SJSA1 (cell line): Measurements from ENCODE around the gene RASGRP3. TPM values are rescaled to one million over a fixed set of nuclear protein-coding genes. Genes with fewer than 3 reads are reported as not detected.
"Not testable (repeated sequence)": the region's sequence is repeated elsewhere in the genome, so short reads cannot be mapped to it uniquely, and the experiment has no call there.

Experiments used
- DNase-seq, 2 experiments: peaks; one replicate each; pipeline ENCODE4 v3.0.0-alpha.2; 2015 to 2020; ENCODE audit warnings: low spot score in 2 of 2, low read depth in 1 of 2
- H3K27ac ChIP-seq: fragments of 250-450 bp; sonication (Bioruptor Pico); 2 replicates; pipeline ENCODE4 v1.5.1; 2020; ENCODE audit warnings: mild to moderate bottlenecking, moderate library complexity
- H3K27me3 ChIP-seq: fragments of 250-450 bp; sonication (Bioruptor Pico); replicated peaks from 2 replicates; pipeline ENCODE4 v1.5.1; 2020; ENCODE audit warnings: mild to moderate bottlenecking, moderate library complexity
- H3K36me3 ChIP-seq: fragments of 250-450 bp; sonication (Bioruptor Pico); 2 replicates; pipeline ENCODE4 v1.5.1; 2020; ENCODE audit warnings: mild to moderate bottlenecking
- H3K4me1 ChIP-seq: fragments of 250-450 bp; sonication (Bioruptor Pico); replicated peaks from 2 replicates; pipeline ENCODE4 v1.6.1; 2021; ENCODE audit warnings: mild to moderate bottlenecking
- H3K4me3 ChIP-seq: fragments of 250-450 bp; sonication (Bioruptor Pico); 2 replicates; pipeline ENCODE4 v1.5.1; 2020; ENCODE audit warnings: mild to moderate bottlenecking
- H3K9me3 ChIP-seq: fragments of 250-450 bp; sonication (Bioruptor Pico); replicated peaks from 2 replicates; pipeline ENCODE4 v1.5.1; 2020; ENCODE audit warnings: mild to moderate bottlenecking
- total RNA-seq: library from RNA; depleted of rRNA; stranded (reverse); fragments of >200 nt; shearing (Covaris generic); gene quantifications from 2 replicates; pipeline ENCODE4 v1.2.3, GENCODE V29; 2014

The RASGRP3 gene
- total RNA-seq, 1 experiment from 2014 or later, result 11.6 TPM

DNA sequence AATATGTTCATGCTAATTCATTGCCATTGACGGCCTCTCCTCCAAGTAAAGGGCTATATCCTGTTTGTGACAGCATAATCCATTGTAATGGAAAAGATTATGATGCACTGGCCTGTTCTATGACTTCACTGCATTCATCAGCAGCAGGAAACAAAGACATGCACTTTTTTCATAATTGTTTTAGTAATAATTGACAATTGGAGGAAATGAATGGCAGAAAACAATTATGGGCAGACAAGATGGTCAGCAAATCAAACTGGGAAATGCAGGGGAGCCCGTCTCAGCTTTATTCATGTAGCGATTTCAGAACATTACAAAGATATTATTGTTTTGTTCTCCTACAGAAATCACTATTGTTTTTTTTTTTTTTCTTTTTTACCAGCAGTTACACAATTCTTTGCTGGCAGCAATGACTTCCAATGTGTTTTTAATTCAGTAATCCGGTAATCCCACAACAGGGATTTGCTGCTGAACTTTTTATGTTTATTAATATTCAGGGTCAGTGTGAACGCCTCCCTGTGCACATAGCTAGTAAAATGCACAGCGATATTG, 33.8 kb upstream of the RASGRP3 start:
- H3K9me3 ChIP-seq, result no peaks in the 10 kb centered on the region
- no peak overlapping the region for H3K4me3 ChIP-seq
- no peaks in the 10 kb centered on the region for H3K36me3 ChIP-seq
- no peak overlapping the region for H3K27ac ChIP-seq
- H3K27me3 ChIP-seq, result no peaks in the 10 kb centered on the region
- no peak for DNase-seq
- peaks cover 19% of the 10 kb centered on the region for H3K4me1 ChIP-seq

- no peaks in the 10 kb centered on the region for H3K9me3 ChIP-seq
- no peak overlapping the region for H3K27ac ChIP-seq
- no peak for DNase-seq
- H3K4me1 ChIP-seq, result peaks cover 12% of the 10 kb centered on the region
- no peaks in the 10 kb centered on the region for H3K27me3 ChIP-seq
- no peaks in the 10 kb centered on the region for H3K36me3 ChIP-seq
- no peak overlapping the region for H3K4me3 ChIP-seq
These were observed 33.1 kb upstream of the RASGRP3 start for GRCh38 chr2:33443274-33443829.

GRCh38 chr2:33444967-33445366, 31.5 kb upstream of the RASGRP3 start:
- Histone ChIP-seq H3K27ac (no peak overlapping the region), H3K4me3 (no peak overlapping the region), H3K4me1 (peaks cover 12% of the 10 kb centered on the region), H3K27me3 (no peaks in the 10 kb centered on the region), H3K9me3 (no peaks in the 10 kb centered on the region), H3K36me3 (no peaks in the 10 kb centered on the region)
- DNase-seq, result no peak

DNA sequence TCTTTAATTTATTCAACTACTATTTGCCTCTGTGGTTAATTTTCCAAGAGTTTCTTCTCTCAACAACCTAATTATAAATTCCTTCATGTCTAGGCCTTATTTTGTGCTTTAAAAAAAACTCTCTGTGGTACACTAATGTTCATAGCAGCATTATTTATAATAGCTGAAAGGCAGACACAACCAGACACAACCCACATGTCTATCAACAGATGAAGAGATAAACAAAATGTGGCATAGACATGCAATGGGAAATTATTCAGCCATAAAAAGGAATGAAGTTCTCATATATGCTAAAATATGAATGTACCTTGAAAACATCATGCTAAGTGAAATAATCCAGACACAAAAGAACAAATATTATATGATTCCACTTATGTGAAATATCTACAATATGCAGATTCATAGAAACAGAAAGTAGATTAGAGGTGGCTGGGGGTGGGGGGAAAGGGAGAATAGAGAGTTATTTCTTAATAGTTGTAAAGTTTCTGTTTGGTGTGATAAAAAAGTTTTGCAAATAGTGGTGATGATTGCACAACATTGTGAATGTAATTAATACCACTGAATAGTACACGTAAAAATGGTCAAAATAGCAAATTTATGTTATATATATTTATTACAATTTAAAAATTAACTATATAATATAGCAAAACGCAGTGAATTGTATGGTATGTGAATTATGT, 28.1 kb upstream of the RASGRP3 start:
- no peaks in the 10 kb centered on the region for H3K27me3 ChIP-seq
- DNase-seq, result no peak
- peaks cover under 1% of the 10 kb centered on the region for H3K4me1 ChIP-seq
- no peaks in the 10 kb centered on the region for H3K36me3 ChIP-seq
- H3K27ac ChIP-seq, result no peak overlapping the region
- 0 out of 2 replicates have a peak, but pooled peaks cover 2% of the 10 kb centered on the region for H3K9me3 ChIP-seq
- no peak overlapping the region for H3K4me3 ChIP-seq

GRCh38 chr2:33451214-33451613, 25.2 kb upstream of the RASGRP3 start:
- Histone ChIP-seq H3K4me1 (no peaks in the 10 kb centered on the region), H3K27me3 (no peaks in the 10 kb centered on the region), H3K27ac (no peak overlapping the region), H3K4me3 (no peak overlapping the region), H3K9me3 (0 out of 2 replicates have a peak, but pooled peaks cover 2% of the 10 kb centered on the region), H3K36me3 (no peaks in the 10 kb centered on the region)
- no peak for DNase-seq

- H3K27ac ChIP-seq, result no peak overlapping the region
- no peak overlapping the region for H3K4me3 ChIP-seq
- H3K27me3 ChIP-seq, result no peaks in the 10 kb centered on the region
- 0 out of 2 replicates have a peak, but pooled peaks cover 2% of the 10 kb centered on the region for H3K9me3 ChIP-seq
- H3K36me3 ChIP-seq, result no peaks in the 10 kb centered on the region
- no peaks in the 10 kb centered on the region for H3K4me1 ChIP-seq
- no peak for DNase-seq
These were observed 24.6 kb upstream of the RASGRP3 start for GRCh38 chr2:33451825-33452224.

DNA sequence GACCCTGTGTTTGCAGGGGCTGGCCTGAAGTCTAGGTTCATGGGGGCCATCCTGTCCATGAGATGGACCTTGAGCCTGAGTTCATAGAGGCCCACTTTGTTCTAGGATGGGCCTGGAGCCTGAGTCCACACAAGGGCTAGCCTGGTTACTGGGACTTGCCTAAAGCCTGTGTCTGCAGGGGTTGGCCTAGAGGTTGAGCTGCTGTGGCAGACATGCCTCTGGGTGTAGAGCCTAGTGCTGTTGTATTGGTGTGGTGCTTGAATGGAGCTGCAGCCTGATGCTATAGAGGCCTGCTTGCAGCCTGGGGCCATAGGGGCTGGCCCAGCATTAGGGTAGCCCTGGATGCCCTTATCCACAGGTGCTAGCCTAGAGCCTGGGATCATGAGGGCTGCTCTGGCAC, 23.9 kb upstream of the RASGRP3 start:
- Histone ChIP-seq H3K36me3 (no peaks in the 10 kb centered on the region), H3K4me1 (no peaks in the 10 kb centered on the region), H3K4me3 (no peak overlapping the region), H3K9me3 (0 out of 2 replicates have a peak, but pooled peaks cover 2% of the 10 kb centered on the region), H3K27ac (no peak overlapping the region), H3K27me3 (no peaks in the 10 kb centered on the region)
- DNase-seq, result no peak

GRCh38 chr2:33453905-33454479, 22.5 kb upstream of the RASGRP3 start:
- no peak overlapping the region for H3K27ac ChIP-seq
- no peaks in the 10 kb centered on the region for H3K4me1 ChIP-seq
- DNase-seq, result no peak
- no peaks in the 10 kb centered on the region for H3K27me3 ChIP-seq
- no peaks in the 10 kb centered on the region for H3K36me3 ChIP-seq
- H3K9me3 ChIP-seq, result 0 out of 2 replicates have a peak, but pooled peaks cover 2% of the 10 kb centered on the region
- H3K4me3 ChIP-seq, result no peak overlapping the region

- no peaks in the 10 kb centered on the region for H3K36me3 ChIP-seq
- H3K27me3 ChIP-seq, result no peaks in the 10 kb centered on the region
- 0 out of 2 replicates have a peak, but pooled peaks cover 3% of the 10 kb centered on the region for H3K4me1 ChIP-seq
- H3K4me3 ChIP-seq, result no peak overlapping the region
- H3K9me3 ChIP-seq, result 0 out of 2 replicates have a peak, but pooled peaks cover 2% of the 10 kb centered on the region
- H3K27ac ChIP-seq, result no peak overlapping the region
- no peak for DNase-seq
These were observed 18.7 kb upstream of the RASGRP3 start for GRCh38 chr2:33457556-33458247.

- no peak overlapping the region for H3K27ac ChIP-seq
- peaks cover 6% of the 10 kb centered on the region; the same call in 1 of the 2 replicates for H3K4me1 ChIP-seq
- no peaks in the 10 kb centered on the region for H3K36me3 ChIP-seq
- DNase-seq, result no peak
- H3K4me3 ChIP-seq, result no peak overlapping the region
- no peaks in the 10 kb centered on the region for H3K27me3 ChIP-seq
- H3K9me3 ChIP-seq, result no peaks in the 10 kb centered on the region
These were observed 18.1 kb upstream of the RASGRP3 start for GRCh38 chr2:33458248-33458819.

DNA sequence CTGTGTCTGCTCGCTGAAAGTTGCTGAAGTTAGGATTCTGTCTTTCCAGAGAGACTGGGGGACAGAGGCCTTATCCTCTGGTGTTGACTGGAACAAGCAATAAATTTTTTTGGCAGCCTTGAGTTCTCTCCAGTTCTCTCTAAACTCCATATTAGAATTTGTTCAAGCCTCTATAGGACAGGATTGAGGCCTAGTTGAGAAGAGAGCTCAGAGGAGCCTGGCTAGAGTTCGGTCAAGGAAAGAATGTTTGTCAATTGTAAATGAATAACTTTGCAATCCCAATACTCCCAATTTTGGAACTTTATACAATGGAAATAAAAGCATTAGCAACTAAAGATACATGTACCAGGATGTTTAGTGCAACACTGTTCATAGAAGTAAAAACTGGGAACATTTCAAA, 16.7 kb upstream of the RASGRP3 start:
- no peak for DNase-seq
- Histone ChIP-seq H3K9me3 (no peaks in the 10 kb centered on the region), H3K4me1 (peaks cover 6% of the 10 kb centered on the region; the same call in 1 of the 2 replicates), H3K4me3 (no peak overlapping the region), H3K36me3 (no peaks in the 10 kb centered on the region), H3K27me3 (no peaks in the 10 kb centered on the region), H3K27ac (no peak overlapping the region)

GRCh38 chr2:33462512-33462911, 13.9 kb upstream of the RASGRP3 start:
- peak overlapping the region; percentile 15; the same call in 1 of the 2 replicates for H3K27ac ChIP-seq
- H3K4me3 ChIP-seq, H3K27me3 ChIP-seq, H3K9me3 ChIP-seq, H3K36me3 ChIP-seq, H3K4me1 ChIP-seq: not testable (repeated sequence)
- DNase-seq, result peak; percentile 51 to 56

GRCh38 chr2:33467413-33467812, 9.0 kb upstream of the RASGRP3 start:
- no peaks in the 10 kb centered on the region for H3K9me3 ChIP-seq
- H3K36me3 ChIP-seq, result no peaks in the 10 kb centered on the region
- H3K27ac ChIP-seq, result no peak overlapping the region
- no peak overlapping the region for H3K4me3 ChIP-seq
- DNase-seq, result no peak
- no peaks in the 10 kb centered on the region for H3K27me3 ChIP-seq
- peaks cover 5% of the 10 kb centered on the region; the same call in 1 of the 2 replicates for H3K4me1 ChIP-seq
